Measurements from ENCODE around the gene ZC3H12D. TPM values are rescaled to one million over a fixed set of nuclear protein-coding genes. Genes with fewer than 3 reads are reported as not detected.
A peak's percentile ranks its signal among the peaks of the same experiment; 100 is the strongest.

Gene ZC3H12D
- total and polyA plus RNA-seq, 11 donors: 0.14 to 3.0 (median 0.42) TPM

- ATAC-seq (no peak), DNase-seq (no peak)
- H3K9me3 ChIP-seq: no peaks in the 10 kb centered on the region
- H3K4me3 ChIP-seq: peak overlapping the region in 1 of 12 donors; percentile 59
- peaks cover 0 to 3% (median 0%) of the 10 kb centered on the region in 9 donors for H3K27me3 ChIP-seq
- no peaks in the 10 kb centered on the region for H3K36me3 ChIP-seq
- intact Hi-C loops (cut with DNase I): no loop called here
- no peak for TF ChIP-seq POLR2A (IDR thresholded peaks at IDR 0.05)
- TF ChIP-seq CTCF (IDR thresholded peaks at IDR 0.05): no peak
- WGBS, 4 donors: 93 to 95% (median 94%) methylated on average over 18 of the region's 18 CpGs
- peaks cover 0 to 51% (median 25%) of the 10 kb centered on the region in 12 donors for H3K4me1 ChIP-seq
- H3K27ac ChIP-seq: peak overlapping the region in 2 of 12 donors; percentile 82 to 97
Measured at GRCh38 chr6:149480502-149481280, 4.1 kb downstream of the ZC3H12D start.

DNA sequence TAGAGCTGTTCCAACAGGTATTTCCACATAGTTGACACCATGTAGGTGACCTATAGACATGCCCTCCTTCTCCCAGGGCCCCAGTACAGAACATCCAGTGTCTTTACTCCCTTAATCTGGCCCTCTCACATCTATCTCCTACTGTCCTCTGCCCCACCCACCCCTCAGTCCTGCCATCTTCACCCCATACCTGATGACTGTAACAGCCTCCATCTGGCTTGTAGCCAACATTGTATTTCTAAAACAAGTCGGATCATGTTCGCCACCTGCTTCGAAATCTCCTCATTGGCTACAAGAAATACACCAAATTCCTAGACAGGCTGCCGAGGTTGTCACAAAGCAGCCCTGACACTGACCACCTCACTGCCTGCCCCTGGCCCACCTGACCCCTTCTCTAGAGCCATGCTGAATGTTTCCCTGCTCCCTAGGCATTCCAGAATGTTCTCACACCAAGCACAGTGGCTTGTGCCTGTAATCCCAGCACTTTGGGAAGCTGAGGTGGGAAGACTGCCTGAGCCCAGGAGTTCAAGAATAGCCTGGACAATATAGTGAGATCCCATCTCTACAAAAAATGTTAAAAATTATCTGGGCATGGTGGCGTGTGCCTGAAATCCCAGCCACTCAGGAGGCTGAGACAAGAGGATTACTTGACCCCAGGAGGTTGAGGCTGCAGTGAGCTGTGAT lies 6.0 kb downstream of the ZC3H12D start:
- Histone ChIP-seq H3K27me3 (peaks cover 0 to 3% (median 0%) of the 10 kb centered on the region in 9 donors), H3K9me3 (no peaks in the 10 kb centered on the region), H3K36me3 (peaks cover 0 to 7% (median 0%) of the 10 kb centered on the region in 9 donors), H3K4me1 (peaks cover 0 to 36% (median 11%) of the 10 kb centered on the region in 12 donors), H3K27ac (no peak overlapping the region), H3K4me3 (no peak overlapping the region)
- no peak for ATAC-seq
- intact Hi-C loops (cut with DNase I): no loop called here
- 87 to 92% (median 89%) methylated on average over 5 of the region's 5 CpGs for WGBS, 4 donors
- DNase-seq: no peak
- TF ChIP-seq CTCF (IDR thresholded peaks at IDR 0.05): no peak
- no peak for TF ChIP-seq POLR2A (IDR thresholded peaks at IDR 0.05)

DNA sequence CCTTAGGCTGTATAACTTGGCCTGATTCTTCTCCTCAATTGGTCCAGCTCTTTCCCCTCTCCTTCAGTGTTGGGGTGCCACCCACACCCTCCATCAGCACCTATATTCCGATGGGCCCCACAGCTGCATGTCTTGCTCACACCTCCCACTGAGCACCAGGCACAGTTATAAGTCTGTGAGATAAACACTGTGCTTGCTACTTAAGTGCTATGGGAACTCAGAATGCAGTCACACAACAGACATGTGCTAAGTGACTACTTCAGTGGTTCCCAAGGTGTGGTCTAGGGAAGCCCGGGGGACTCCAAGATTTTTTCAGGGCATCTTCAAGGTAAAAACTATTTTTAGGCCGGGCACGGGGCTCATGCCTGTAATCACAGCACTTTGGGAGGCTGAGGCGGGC lies 7.3 kb downstream of the ZC3H12D start:
- DNase-seq (no peak), ATAC-seq (no peak)
- no peaks in the 10 kb centered on the region for H3K9me3 ChIP-seq
- TF ChIP-seq POLR2A (IDR thresholded peaks at IDR 0.05) (no peak), CTCF (IDR thresholded peaks at IDR 0.05) (no peak)
- peaks cover 0 to 3% (median 0%) of the 10 kb centered on the region in 9 donors for H3K27me3 ChIP-seq
- WGBS, 4 donors: 85 to 91% (median 89%) methylated on average over 5 of the region's 5 CpGs
- peaks cover 0 to 10% (median 0%) of the 10 kb centered on the region in 9 donors for H3K36me3 ChIP-seq
- intact Hi-C loops (cut with DNase I): no loop called here
- H3K4me3 ChIP-seq: no peak overlapping the region
- H3K4me1 ChIP-seq: peaks cover 0 to 33% (median 15%) of the 10 kb centered on the region in 12 donors
- no peak overlapping the region for H3K27ac ChIP-seq

- intact Hi-C loops (cut with DNase I): no loop called here
- Histone ChIP-seq H3K4me1 (peaks cover 0 to 28% (median 13%) of the 10 kb centered on the region in 12 donors), H3K36me3 (peaks cover 0 to 10% (median 0%) of the 10 kb centered on the region in 9 donors), H3K9me3 (no peaks in the 10 kb centered on the region), H3K27ac (no peak overlapping the region), H3K27me3 (peaks cover 0 to 3% (median 0%) of the 10 kb centered on the region in 9 donors), H3K4me3 (no peak overlapping the region)
- WGBS, 4 donors: 75 to 78% (median 78%) methylated on average over 6 of the region's 6 CpGs
- no peak for ATAC-seq
- TF ChIP-seq CTCF (IDR thresholded peaks at IDR 0.05) (no peak), POLR2A (IDR thresholded peaks at IDR 0.05) (no peak)
- DNase-seq: no peak
Measured at GRCh38 chr6:149476789-149477455, 7.9 kb downstream of the ZC3H12D start.

Data from heart left ventricle (tissue), 16 donors.